Neuronal stem cell (in vitro differentiated cells): ENCODE measurements around the gene MEGF11.
A peak's percentile ranks its signal among the peaks of the same experiment; 100 is the strongest.

Source experiments
- DNase-seq: peaks from one replicate; pipeline ENCODE4 v3.0.0-alpha.2; 2013; ENCODE audit warnings: low spot score
- H2AFZ ChIP-seq: one replicate; pipeline ENCODE4 v1.6.1; 2013; ENCODE audit warnings: mild to moderate bottlenecking, low read length, inconsistent platforms
- H2AK5ac ChIP-seq: 2 replicates; pipeline ENCODE4 v1.6.1; 2013; ENCODE audit warnings: low read depth, mild to moderate bottlenecking, inconsistent platforms, low read length, moderate library complexity, mixed read lengths
- H2BK120ac ChIP-seq: 2 replicates; pipeline ENCODE4 v1.6.1; 2013; ENCODE audit warnings: low read depth, mild to moderate bottlenecking, inconsistent platforms, low read length, moderate library complexity, mixed read lengths
- H2BK12ac ChIP-seq: one replicate; pipeline ENCODE4 v1.6.1; 2013; ENCODE audit warnings: low read length, inconsistent platforms
- H2BK15ac ChIP-seq: 2 replicates; pipeline ENCODE4 v1.6.1; 2013; ENCODE audit warnings: mild to moderate bottlenecking, low read length, inconsistent platforms, mixed read lengths
- H2BK5ac ChIP-seq: one replicate; pipeline ENCODE4 v1.6.1; 2013; ENCODE audit warnings: inconsistent platforms, mild to moderate bottlenecking, low read length, moderate library complexity
- H3K14ac ChIP-seq: one replicate; pipeline ENCODE4 v1.6.1; 2013; ENCODE audit warnings: low read length, inconsistent platforms
- H3K18ac ChIP-seq: 2 replicates; pipeline ENCODE4 v1.6.1; 2013; ENCODE audit warnings: low read length, inconsistent platforms
- H3K23ac ChIP-seq: 2 replicates; pipeline ENCODE4 v1.6.1; 2013; ENCODE audit warnings: low read depth, mild to moderate bottlenecking, mixed read lengths, low read length, inconsistent platforms; ENCODE audit not compliant: poor library complexity
- H3K27ac ChIP-seq: replicated peaks from 3 replicates; pipeline ENCODE4 v1.5.1; 2013; ENCODE audit warnings: low read length, inconsistent platforms
- H3K27me3 ChIP-seq, 3 experiments: 2 replicates each; pipeline ENCODE4 v1.6.1; 2013; ENCODE audit warnings: low read length in 3 of 3, mild to moderate bottlenecking in 2 of 3, inconsistent platforms in 1 of 3, low read depth in 1 of 3, mixed read lengths in 1 of 3, moderate library complexity in 1 of 3; ENCODE audit not compliant: control insufficient read depth in 3 of 3, insufficient read depth in 3 of 3
- H3K36me3 ChIP-seq, 2 donors: replicated peaks in 1 of 2; 2 replicates each; pipeline ENCODE4 v1.6.1; 2013; ENCODE audit warnings: low read length in 2 of 2; ENCODE audit not compliant: control insufficient read depth in 2 of 2, insufficient read depth in 2 of 2
- H3K4ac ChIP-seq: 2 replicates; pipeline ENCODE4 v1.6.1; 2013; ENCODE audit warnings: inconsistent platforms, mild to moderate bottlenecking, low read length, moderate library complexity
- H3K4me1 ChIP-seq, 2 donors: 1 replicate in 1 of 2; 2 replicates in 1 of 2; pipeline ENCODE4 v1.6.1; 2013; ENCODE audit warnings: low read length in 2 of 2, low read depth in 1 of 2; ENCODE audit not compliant: control insufficient read depth in 2 of 2, insufficient read depth in 1 of 2
- H3K4me2 ChIP-seq: one replicate; pipeline ENCODE4 v1.6.1; 2013; ENCODE audit warnings: mild to moderate bottlenecking, low read length, inconsistent platforms; ENCODE audit not compliant: insufficient read depth, poor library complexity, severe bottlenecking
- H3K4me3 ChIP-seq, 2 donors: 2 replicates each; pipeline ENCODE4 v1.5.1; 2013; ENCODE audit warnings: low read length in 2 of 2, mild to moderate bottlenecking in 2 of 2, inconsistent platforms in 1 of 2, moderate library complexity in 1 of 2
- H3K79me1 ChIP-seq: one replicate; pipeline ENCODE4 v1.6.1; 2013; ENCODE audit warnings: low read depth, mild to moderate bottlenecking, inconsistent platforms, low read length, moderate library complexity
- H3K9ac ChIP-seq: one replicate; pipeline ENCODE4 v1.6.1; 2013; ENCODE audit warnings: mild to moderate bottlenecking, low read depth, low read length, inconsistent platforms; ENCODE audit not compliant: poor library complexity
- H3K9me3 ChIP-seq, 2 donors: replicated peaks in 1 of 2; 2 replicates each; pipeline versions ENCODE3 to v1.6.1; 2013; ENCODE audit warnings: low read length in 2 of 2, mild to moderate bottlenecking in 2 of 2, inconsistent platforms in 1 of 2, low read depth in 1 of 2, mixed read lengths in 1 of 2, moderate library complexity in 1 of 2; ENCODE audit not compliant: control insufficient read depth in 2 of 2, insufficient read depth in 1 of 2
- H4K8ac ChIP-seq: one replicate; pipeline ENCODE4 v1.6.1; 2013; ENCODE audit warnings: low read depth, mild to moderate bottlenecking, inconsistent platforms, low read length, moderate library complexity
- H4K91ac ChIP-seq: one replicate; pipeline ENCODE4 v1.6.1; 2013; ENCODE audit warnings: low read length, low read depth, mild to moderate bottlenecking, inconsistent platforms; ENCODE audit not compliant: poor library complexity
- WGBS, 2 donors: extraction: QIAGEN DNeasy Blood & Tissue Kit; methylation state at CpG; one replicate each; pipeline ENCODE4 v1.1.7; 2013; ENCODE audit warnings: missing lambda C conversion rate in 2 of 2, mixed read lengths in 1 of 2; ENCODE audit not compliant: insufficient read length in 2 of 2, insufficient replicate concordance in 1 of 2; ENCODE audit errors: extremely low coverage in 2 of 2; 5-methylcytosine and 5-hydroxymethylcytosine counted together

MEGF11 gene

DNA sequence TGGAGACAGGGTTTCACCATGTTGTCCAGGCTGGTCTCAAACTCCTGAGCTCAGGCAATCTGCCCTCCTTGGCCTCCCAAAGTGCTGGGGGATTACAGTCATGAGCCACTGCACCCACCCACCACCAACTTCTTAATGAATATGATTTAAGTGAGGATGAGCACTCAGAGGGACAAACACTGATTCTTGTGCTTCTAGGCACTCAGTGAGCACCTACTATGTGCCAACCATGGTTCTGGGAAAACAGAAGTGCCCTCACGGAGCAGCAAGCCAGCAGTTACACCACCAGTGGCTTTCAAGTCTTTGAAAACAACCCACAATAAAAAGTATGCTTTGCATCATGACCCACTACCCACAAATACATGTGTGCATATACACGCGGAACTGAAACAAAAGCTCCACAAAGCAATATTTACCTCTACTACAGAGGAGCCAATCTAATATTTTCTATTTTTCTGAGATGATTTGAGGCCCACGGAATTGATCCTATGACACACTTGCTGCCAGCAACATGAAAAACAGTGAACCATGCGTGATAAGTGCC lies 91.9 kb downstream of the MEGF11 start:
- no CpG with 5 or more reads among the region's 5 CpGs for WGBS, 2 donors
- no peak overlapping the region for H2BK5ac ChIP-seq
- H3K4me3 ChIP-seq: no peak overlapping the region
- no peak overlapping the region for H2BK120ac ChIP-seq
- H2BK12ac ChIP-seq: no peak overlapping the region
- H3K27me3 ChIP-seq: peaks cover 0 to 15% (median 0%) of the 10 kb centered on the region in 3 experiments
- no peak overlapping the region for H2BK15ac ChIP-seq
- no peak overlapping the region for H3K23ac ChIP-seq
- H3K18ac ChIP-seq: no peak overlapping the region
- H4K8ac ChIP-seq: no peak overlapping the region
- H4K91ac ChIP-seq: no peak overlapping the region
- DNase-seq: no peak
- H3K9me3 ChIP-seq: no peaks in the 10 kb centered on the region
- H3K36me3 ChIP-seq: no peaks in the 10 kb centered on the region
- no peak overlapping the region for H2AFZ ChIP-seq
- H3K4me2 ChIP-seq: no peak overlapping the region
- no peak overlapping the region for H3K14ac ChIP-seq
- H2AK5ac ChIP-seq: no peak overlapping the region
- peaks cover 0 to 9% of the 10 kb centered on the region in 2 donors for H3K4me1 ChIP-seq
- no peaks in the 10 kb centered on the region for H3K79me1 ChIP-seq
- H3K4ac ChIP-seq: no peak overlapping the region
- H3K27ac ChIP-seq: no peak overlapping the region
- no peak overlapping the region for H3K9ac ChIP-seq

DNA sequence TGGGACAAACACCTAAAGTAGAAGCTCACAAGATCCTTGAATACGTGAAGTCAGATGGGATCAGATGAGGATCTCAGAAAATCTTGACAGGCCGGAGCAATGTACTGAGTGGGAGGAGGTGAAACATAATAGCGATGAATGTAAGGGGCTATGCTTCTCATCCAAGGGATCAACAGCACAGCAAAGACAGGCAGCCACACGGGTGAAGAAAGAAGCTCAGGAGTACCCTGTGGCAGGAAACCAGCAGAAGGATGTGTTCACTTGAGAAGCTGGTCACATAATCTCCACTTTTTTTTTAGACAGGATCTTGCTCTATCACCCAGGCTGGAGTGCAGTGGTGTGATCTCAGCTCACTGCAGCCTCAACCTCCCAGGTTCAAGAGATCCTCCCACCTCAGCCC lies 92.4 kb downstream of the MEGF11 start:
- Histone ChIP-seq H2AFZ (no peak overlapping the region), H2BK120ac (no peak overlapping the region), H3K14ac (no peak overlapping the region), H3K23ac (no peak overlapping the region), H3K36me3 (no peaks in the 10 kb centered on the region), H3K9ac (no peak overlapping the region), H3K4me1 (peaks cover 0 to 7% of the 10 kb centered on the region in 2 donors), H3K9me3 (no peaks in the 10 kb centered on the region), H2BK12ac (no peak overlapping the region), H2BK15ac (no peak overlapping the region), H4K8ac (no peak overlapping the region), H2BK5ac (no peak overlapping the region), H3K27ac (no peak overlapping the region), H2AK5ac (no peak overlapping the region), H3K79me1 (no peaks in the 10 kb centered on the region), H3K27me3 (peaks cover 0 to 16% (median 0%) of the 10 kb centered on the region in 3 experiments), H3K4me2 (no peak overlapping the region), H4K91ac (no peak overlapping the region), H3K18ac (no peak overlapping the region), H3K4ac (no peak overlapping the region), H3K4me3 (no peak overlapping the region)
- WGBS, 2 donors: no CpG with 5 or more reads among the region's 4 CpGs
- no peak for DNase-seq

DNA sequence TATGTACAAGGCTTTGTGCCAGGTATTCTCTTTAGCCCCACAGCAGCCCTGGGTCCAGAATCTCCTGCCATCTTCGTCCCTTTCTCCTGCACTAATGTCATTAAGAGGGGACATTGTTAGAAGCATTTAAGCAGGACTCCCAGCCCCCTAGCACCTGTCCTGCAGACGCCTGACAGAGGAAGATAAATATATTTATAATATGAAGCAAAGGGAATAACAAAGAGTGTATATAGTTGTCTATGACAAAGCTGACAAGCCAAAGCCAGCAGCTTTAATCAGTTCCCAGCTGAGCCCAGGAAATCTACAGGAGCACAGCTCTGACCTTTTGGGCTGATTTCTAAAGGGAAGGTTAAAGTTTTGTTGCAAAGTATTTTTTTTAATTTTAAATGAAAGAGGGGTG lies 96.0 kb downstream of the MEGF11 start:
- no peak overlapping the region for H2AFZ ChIP-seq
- H3K27me3 ChIP-seq: peaks cover 0 to 33% (median 0%) of the 10 kb centered on the region in 3 experiments
- H3K4ac ChIP-seq: no peak overlapping the region
- peaks cover 0 to 7% of the 10 kb centered on the region in 2 donors for H3K4me1 ChIP-seq
- H2BK12ac ChIP-seq: no peak overlapping the region
- no peak overlapping the region for H3K18ac ChIP-seq
- H2BK15ac ChIP-seq: no peak overlapping the region
- no peak for DNase-seq
- no peak overlapping the region for H3K9ac ChIP-seq
- no CpG with 5 or more reads among the region's 2 CpGs for WGBS, 2 donors
- H2AK5ac ChIP-seq: no peak overlapping the region
- H3K4me3 ChIP-seq: no peak overlapping the region
- H3K27ac ChIP-seq: no peak overlapping the region
- H3K79me1 ChIP-seq: no peaks in the 10 kb centered on the region
- H4K91ac ChIP-seq: no peak overlapping the region
- H3K23ac ChIP-seq: no peak overlapping the region
- H3K4me2 ChIP-seq: no peak overlapping the region
- H3K9me3 ChIP-seq: no peaks in the 10 kb centered on the region
- H4K8ac ChIP-seq: no peak overlapping the region
- no peak overlapping the region for H2BK120ac ChIP-seq
- H3K14ac ChIP-seq: no peak overlapping the region
- no peak overlapping the region for H2BK5ac ChIP-seq
- H3K36me3 ChIP-seq: no peaks in the 10 kb centered on the region

DNA sequence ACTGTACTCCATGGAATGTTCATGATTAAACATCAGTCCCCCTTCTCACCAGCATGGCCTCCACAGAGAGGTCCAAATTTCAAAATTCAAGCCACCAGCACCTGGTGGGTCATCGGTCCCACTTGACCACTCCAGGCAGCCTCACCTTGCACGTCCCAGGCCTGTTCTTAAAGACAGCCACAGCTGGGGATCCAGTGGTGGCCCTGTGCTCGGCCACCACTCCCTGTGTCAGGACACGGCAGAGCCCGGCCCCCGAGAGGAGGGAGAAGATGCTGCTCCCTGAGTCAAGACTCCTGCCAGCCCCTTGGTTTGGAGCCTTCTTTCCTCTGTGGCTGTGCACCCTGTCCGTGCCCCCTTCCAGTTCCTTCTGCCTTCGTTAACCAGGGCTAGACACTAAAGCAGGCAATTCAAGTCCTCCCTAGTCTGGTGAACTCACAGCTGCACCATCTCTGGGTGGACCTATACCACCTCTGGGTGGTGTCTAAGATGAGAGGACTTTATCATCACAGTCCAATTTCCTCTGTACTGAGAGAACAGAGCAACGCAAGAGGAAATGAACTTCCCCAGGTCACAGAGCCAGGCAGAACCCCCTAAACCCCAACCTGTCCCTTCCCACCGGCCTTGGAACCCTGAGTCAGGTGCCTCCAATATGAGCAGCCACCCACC lies 97.1 kb downstream of the MEGF11 start:
- Histone ChIP-seq H2AFZ (no peak overlapping the region), H3K4ac (no peak overlapping the region), H3K9me3 (no peaks in the 10 kb centered on the region), H3K4me3 (no peak overlapping the region), H3K4me2 (no peak overlapping the region), H3K4me1 (peaks cover 0 to 7% of the 10 kb centered on the region in 2 donors), H4K8ac (no peak overlapping the region), H2BK15ac (peak overlapping the region; percentile 34), H3K9ac (no peak overlapping the region), H3K36me3 (no peaks in the 10 kb centered on the region), H3K14ac (no peak overlapping the region), H3K79me1 (no peaks in the 10 kb centered on the region), H3K27me3 (peaks cover 0 to 33% (median 0%) of the 10 kb centered on the region in 3 experiments), H3K18ac (no peak overlapping the region), H2BK5ac (no peak overlapping the region), H3K23ac (no peak overlapping the region), H2BK120ac (no peak overlapping the region), H2AK5ac (no peak overlapping the region), H3K27ac (no peak overlapping the region), H4K91ac (no peak overlapping the region), H2BK12ac (no peak overlapping the region)
- no peak for DNase-seq
- WGBS, 2 donors: no CpG with 5 or more reads among the region's 10 CpGs
